Activated T-helper 1 cell treated with Interleukin-2 at 50 U/mL for 16 hours (primary cell): ENCODE measurements around the gene SLC27A2.
"Not testable (repeated sequence)": the region's sequence is repeated elsewhere in the genome, so short reads cannot be mapped to it uniquely, and the experiment has no call there.

Experiments
- DNase-seq: peaks from one replicate; pipeline ENCODE4 v3.0.0-alpha.2; 2020; ENCODE audit warnings: low read depth

Gene SLC27A2

DNA sequence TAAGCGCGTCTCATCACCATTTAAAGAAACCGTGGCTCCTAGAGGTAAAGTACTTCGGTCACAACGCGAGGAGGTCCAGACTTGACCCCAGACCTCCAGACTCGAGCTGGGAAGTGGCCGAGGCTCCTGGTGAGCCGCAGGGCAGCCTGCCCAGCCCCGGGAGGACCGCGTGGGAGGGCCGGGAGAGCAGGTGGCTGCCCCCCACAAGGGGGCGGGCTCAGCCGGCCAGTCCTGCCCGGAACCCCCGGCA is at the start of gene SLC27A2:
Gene SLC27A2 (plus strand): TSS at position 228 of the 250 bp plus-strand sequence. CDS start 232 bp downstream, outside the sequence.
- DNase-seq, result no peak

DNA sequence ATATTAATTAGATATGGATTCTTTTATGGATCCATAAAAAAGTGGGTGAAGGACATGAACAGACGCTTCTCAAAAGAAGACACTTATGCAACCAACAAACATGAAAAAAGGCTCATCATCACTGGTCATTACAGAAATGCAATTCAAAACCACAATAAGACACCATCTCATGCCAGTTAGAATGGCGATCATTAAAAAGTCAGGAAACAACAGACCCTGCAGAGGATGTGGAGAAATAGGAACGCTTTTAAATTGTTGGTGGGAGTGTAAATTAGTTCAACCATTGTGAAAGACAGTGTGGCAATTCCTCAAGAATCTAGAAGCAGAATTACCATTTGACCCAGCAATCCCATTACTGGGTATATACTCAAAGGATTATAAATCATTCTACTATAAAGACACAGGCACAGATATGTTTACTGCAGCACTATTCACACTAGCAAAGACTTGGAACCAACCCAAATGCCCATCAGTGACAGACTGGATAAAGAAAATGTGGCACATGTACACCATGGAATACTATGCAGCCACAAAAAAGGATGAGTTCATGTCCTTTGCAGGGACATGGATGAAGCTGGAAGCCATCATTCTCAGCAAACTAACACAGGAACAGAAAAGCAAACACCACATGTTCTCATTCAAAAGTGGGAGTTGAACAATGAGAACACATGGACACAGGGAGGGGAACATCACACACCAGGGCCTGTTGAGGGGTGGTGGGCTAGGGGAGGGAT is 49.6 kb upstream of the SLC27A2 start:
- DNase-seq, result not testable (repeated sequence)

DNA sequence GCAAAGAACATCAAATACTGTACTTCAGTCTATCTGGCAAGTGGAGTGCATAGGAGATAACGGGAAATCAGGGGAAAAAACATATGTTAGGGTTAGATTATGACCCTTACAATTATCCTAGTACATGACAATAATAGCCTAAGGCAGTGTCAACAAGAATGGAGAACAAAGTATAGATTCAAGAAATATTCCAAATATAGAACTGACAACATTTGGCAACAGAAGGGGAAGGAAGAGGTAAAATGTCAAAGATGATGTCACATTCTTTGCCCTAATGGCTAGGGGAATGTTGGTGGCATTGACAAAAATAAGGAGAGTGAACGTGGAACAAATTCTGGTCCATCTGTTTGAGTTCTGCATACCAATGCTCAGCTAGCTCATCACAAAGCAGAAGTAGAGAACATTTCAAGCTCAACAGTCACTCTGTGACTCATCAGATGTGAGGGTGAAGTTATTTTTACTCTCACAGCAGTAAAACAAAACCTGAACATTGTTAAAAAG is 47.4 kb upstream of the SLC27A2 start:
- no peak for DNase-seq

DNA sequence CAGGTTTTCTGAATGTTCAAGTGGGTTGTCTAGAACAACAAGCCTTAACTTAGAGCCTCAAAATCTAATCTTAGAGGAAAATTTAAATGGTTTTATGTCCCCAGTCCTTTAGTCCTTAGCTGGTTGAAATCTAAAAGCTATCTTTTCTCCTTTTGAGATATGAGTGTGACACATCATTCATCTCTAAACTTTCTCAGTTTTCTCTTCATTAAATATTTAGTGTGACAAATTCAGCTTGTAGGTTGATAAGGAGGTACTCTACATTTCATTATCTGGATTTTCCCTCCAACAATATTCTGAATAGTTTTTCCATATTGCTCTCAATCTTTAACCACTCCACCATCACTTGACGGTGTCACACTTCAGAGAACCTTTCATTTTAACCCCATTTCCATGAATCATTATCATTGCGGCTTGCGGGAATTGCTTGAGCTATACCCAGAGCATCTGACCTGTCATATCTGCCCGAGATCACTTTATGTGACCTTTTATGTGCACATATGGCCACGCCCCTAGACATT is 46.9 kb upstream of the SLC27A2 start:
- no peak for DNase-seq

DNA sequence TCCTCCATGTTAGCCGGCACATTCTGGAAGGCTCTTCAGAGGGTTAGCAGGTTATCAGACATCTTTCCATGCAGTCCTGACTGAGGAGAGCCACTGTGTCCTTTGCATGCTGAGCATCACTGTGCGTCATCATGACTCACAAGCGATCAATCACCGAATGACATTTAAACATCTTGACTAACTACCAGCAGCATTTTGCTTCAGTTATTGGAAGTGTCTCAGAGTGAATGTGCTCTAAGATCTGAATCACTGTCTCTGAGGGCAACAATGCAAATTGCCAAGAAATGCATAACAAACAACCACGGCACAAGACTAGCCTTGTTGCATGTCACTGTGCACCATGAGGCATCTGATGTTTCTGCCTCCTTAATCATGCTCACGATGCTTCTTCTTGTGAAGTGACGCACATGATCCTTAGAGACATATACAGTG is 44.6 kb upstream of the SLC27A2 start:
- no peak for DNase-seq

DNA sequence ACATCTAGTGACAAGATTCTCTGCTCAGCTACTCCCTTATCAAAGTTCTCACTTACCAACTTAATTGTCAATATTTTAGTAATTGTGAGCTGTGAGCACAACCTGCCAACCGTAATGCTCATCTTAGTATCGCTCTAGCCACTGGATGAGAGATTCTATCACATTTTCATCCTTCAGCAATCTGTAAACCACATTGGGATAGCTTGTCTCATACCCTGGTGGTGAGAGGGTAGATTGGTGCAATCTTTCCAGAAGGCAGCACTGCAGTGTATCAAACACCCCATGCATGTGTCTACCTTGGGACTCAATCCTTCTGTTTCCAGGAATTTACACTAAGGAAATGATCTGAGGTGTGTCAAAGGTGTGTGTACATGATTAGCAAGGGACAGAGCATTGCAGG is 44.1 kb upstream of the SLC27A2 start:
- DNase-seq, result no peak

DNA sequence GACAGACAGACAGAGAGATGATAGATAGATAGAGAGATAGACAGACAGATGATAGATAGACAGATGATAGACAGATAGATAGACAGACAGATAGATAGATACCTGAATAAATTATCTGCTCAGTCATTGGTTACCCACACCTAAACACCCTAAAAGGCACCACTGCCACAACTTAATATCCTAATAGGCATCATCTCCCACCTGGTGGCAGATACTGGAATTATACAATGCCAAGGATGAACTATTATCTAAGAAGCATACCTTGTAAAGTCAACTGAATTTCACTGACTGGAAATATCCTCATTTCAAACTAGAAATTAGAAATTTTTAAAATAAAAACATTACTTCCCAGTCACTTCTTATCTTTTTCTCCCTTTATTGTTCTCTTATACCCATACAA is 43.6 kb upstream of the SLC27A2 start:
- no peak for DNase-seq

DNA sequence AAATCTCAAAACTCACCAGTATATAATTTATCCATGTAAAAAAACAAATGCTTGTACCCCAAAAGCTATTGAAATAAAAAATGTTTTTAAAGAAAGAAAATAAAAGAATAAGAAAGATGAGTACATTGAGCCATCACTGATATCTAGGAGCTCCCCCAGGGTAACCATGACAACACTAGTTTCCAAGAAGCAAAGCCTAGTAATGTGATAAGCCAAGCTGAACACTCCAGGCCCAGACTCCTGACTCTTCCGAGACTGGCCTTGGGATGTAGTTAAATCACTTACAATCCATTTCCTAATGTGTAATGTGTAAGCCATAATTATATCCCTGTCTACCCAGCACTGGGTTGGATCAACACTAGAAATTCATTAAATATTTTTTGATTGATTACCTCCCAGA is 41.9 kb upstream of the SLC27A2 start:
- DNase-seq, result no peak

DNA sequence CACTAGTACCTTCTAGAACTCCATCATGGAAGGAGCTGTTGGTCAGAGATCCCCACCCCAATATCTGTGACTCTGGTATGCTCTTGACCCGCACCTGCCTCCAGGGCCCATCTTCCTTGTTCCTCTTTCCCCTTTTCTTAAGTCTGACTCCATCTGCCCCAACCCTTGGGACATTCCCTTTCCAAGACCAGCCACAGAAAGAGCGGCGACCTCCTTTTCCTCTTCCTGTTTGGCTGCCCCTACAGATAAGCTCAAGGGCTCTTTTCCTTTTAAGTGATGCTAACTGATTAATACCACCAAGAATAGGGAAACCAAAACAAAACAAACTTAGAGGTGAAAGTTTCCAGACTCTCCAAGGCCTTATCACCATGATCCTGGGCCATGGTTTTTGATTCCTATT is 41.0 kb upstream of the SLC27A2 start:
- DNase-seq, result no peak

DNA sequence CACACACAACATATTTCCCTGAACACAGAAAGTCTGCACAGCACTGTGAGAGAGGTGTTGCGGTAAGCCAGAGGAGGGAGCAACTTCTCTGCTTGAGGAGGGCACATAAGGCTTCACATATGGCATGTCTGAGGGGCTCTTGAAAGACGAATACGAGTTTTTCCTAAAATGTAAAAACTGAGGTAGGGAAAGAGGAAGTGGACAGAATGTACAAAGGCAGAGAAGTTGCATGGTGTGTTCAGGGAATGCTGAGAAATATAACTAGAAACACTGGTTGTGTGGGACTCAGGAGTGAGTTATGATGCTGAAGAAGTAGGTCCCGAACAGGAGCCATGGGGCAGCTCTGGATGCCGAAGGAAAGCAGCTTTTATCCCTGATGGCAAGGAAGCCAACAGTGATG is 40.1 kb upstream of the SLC27A2 start:
- DNase-seq, result no peak

DNA sequence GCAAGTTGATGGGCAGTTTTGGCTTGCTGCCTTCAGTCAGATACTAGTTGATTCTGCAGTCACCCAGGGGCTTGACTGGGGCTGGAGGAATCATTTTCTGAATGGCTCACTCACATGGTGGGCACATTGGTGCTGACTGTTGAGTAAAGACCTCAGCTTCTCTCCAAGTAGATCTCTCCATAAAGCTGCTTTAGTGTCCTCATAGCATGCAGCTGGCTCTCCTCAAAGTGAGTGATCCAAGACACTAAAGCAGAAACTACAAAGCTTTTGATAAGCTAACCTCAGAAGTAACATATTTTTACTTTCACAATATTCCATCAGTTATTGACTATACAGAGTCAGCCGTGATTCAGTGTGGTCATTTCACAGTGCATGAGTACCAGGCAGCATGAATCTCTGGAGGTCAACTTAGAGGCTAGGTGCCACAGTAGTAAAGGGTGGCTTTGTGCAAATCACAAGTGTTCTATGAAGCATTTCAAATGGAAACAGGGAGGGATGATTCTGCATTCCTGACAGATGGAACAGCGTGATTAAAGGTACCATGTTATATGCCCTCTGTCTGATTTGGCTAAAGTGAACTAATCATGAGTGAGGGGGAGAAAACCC is 38.6 kb upstream of the SLC27A2 start:
- no peak for DNase-seq

DNA sequence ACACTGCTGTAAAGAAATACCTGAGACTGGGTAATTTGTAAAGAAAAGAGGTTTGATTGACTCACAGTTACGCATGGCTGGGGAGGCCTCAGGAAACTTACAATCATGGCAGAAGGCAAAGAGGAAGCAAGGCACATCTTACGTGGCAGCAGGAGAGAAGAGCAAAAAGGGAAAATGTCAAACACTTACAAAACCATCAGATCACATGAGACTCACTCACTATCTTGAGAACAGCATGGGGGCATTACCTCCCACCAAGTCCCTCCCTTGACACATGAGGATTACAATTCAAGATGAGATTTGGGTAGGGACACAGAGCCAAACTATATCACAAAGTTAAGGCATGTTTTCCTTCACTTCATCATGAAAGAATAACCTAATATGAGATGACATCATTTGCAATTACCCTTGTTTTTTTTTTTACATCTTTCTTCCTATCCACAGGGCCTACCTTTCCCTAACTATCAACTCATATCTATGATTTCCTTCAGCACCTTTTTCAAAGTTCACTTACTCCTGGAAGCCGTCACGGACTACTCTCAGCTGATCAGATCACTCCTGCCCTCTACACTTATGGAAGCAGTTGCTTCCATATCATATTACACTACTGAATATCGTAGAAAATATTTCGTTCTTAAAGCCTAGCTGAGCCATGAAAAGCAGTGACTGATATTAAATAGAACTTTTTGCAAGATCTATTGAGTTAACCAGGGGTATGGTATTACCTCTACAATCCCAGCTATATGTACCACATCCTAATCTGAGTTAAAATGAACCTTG is 37.5 kb upstream of the SLC27A2 start:
- no peak for DNase-seq

DNA sequence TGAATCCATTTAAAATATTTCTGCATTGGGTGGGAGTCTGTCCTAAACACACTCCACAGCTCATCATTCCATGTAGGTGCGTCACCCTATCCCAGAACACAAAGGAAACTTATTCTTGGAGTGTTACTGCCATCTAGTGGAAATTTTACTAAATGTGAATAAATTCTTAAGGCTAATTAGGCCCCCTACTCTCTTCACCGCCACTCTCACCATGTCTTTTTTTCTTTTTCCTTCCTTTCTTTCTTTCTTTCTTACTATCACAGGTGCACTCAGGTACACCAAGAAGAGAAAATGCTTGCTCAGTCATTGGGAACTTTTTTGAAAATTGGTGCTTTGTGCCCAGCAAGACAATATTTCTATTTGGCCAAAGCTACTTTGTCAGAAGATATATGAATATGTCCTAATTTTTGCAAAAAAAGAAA is 36.5 kb upstream of the SLC27A2 start:
- no peak for DNase-seq

DNA sequence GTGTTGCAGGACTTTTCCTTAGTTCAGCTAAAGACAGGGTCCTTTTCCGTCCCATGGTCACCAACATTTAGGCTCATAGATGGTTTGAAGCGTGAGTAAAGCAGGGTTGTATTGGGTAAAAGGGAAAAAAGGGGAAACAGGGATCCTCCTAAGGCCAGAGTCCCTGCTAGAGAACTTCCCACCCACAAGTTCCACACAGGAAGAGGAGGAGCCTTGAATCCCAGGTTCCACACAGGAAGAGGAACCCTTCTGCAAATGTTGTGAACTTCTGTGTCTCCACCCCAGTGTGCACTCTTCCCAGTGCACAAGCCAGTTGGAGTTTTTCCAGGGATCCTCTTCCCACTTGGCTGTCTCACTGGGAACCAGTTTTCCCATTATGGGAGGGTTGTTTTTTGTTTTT is 35.4 kb upstream of the SLC27A2 start:
- DNase-seq, result no peak

DNA sequence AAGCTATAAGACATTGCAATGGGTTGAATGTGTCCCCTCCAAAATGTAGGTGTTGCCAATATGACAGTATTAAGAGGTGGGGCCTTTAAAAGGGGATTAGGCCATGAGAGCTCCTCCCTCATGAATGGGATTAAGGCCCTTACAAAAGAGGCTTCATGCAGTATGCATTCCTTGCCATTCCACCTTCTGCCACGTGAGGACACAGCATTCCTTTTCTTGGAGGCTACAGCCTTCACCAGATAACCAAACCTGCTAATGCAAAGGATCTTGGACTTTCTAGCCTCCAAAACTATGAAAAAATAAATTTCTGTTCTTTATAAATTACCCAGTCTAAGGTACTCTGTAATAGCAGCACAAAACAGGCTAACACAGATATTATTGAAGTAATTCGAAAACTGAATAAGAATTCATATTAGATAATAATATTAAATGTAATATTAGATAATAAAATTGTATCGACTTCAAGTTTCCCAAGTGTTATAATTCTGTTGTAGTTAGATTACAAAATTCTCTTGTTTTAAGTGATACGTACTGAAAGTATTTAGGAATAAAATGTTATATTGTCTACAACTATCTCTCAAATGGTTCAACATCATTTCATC is 33.5 kb upstream of the SLC27A2 start:
- DNase-seq, result no peak

DNA sequence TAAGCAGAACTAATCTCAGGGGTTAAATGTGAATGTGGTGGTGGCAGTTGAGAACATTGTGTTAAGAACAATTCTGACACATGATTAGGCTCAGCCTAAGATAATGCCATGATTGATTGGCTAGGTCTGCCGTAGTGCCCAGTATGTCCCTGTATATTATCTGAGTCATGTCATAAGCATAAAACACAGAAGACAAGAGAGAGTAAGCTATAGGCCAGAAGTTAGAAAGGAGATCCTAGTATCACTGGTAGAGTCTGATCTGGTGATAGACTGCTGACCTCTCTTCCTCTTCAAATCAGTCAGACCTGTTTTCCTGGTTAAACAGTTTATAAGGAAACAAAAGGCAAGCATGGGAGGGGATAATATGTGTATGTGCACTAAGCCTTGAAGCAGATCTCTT is 32.9 kb upstream of the SLC27A2 start:
- DNase-seq, result no peak

DNA sequence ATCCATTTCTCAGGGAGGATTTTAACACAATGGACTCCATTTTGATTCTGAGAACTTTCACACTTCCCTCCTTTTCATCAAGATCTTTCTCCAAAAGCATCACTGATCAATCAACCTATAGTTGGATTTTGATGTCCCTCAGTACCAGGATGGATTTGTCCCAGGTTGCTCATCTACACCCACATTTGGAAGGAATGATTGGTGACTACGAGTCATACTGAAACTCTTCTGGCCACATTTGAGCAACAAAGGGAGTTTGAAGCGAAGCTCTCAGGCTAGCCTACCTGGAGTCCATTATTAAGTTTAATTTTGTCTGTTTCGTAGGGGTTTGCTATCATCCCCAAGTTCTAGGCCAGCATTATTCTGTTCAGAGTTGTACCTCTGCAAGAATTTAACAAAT is 31.6 kb upstream of the SLC27A2 start:
- no peak for DNase-seq

DNA sequence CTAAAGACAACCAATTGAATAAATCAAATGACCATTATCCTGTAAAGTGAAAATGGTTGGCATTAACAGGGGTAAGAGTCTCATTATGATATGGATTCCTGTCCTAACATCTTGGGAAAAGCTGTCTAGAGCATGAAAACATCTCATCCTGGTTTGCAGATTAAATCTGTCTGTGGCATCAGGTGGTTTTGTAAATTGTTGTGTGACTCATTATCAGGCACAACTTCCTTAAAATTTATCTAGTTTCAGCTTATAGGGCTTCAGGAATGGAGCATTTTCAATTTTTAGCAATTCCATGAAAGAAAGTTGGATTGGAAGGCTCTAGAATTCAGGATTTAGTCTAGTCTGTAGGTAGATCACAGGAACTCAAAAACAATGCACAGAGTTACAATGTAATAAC is 31.1 kb upstream of the SLC27A2 start:
- no peak for DNase-seq

DNA sequence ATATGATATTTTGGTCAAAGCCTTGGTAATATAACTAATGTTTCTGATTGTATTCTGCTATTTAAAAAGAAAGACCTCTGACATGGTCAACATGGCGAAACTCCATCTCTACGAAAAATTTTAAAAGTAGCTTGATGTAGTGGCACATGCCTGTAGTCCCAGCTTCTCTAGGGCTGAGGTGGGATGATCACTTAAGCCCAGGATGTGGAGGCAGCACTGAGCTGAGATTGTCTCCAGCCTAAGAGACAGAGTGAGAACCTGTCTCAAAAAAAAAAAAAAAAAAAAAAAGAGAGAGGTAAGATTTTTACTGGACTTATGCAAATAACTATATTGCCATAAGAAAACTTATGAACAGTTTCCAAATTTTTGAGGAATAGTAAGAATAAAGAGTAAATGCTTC is 30.5 kb upstream of the SLC27A2 start:
- DNase-seq, result no peak

DNA sequence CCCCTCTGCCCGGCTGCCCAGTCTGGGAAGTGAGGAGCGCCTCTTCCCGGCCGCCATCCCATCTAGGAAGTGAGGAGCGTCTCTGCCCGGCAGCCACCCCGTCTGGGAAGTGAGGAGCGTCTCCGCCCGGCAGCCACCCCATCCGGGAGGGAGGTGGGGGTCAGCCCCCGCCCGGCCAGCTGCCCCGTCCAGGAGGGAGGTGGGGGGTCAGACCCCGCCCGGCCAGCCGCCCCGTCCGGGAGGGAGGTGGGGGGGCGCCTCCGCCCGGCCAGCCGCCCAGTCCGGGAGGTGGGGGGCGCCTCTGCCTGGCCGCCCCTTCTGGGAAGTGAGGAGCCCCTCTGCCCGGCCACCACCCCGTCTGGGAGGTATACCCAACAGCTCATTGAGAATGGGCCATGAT is 23.8 kb upstream of the SLC27A2 start:
- not testable (repeated sequence) for DNase-seq

DNA sequence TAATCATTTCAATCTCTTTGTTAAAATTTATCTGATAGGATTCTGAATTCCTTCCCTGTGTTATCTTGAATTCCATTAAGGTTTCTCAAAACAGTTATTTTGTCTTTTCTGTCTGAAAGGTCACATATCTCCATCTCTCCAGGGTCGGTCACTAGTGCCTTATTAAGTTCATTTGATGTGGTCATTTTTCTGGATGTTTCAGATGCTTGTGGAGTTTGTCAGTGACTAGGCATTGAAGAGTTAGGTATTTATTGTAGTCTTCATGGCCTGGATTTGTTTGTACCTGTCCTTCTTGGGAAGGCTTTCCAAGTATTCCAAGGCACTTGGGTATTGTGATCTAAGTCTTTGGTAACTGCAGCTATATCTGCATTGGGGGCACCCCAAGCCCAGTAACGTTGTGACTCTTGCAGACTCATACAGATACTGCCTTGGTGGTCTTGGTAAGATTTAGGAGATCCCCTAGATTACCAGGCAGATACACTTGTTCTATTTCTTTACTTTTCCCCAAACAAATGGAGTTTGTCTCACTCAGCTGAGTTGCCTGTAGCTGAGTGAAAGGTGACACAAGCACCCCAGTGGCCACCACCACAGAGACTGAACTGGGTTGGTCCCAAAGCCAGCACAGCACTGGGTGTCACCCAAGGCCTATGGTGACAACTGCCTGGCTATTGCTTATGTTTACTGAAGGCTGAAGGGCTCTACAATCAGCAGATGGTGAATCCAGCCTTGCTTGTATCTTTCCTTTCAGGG is 18.9 kb upstream of the SLC27A2 start:
- DNase-seq, result no peak
